ENCODE results near the gene ROBO1. TPM values are rescaled to one million over a fixed set of nuclear protein-coding genes. Genes with fewer than 3 reads are reported as not detected.

The ROBO1 gene
- total and polyA plus RNA-seq, 2 donors (not counting 1 experiment from before 2014, with no cell fraction given): 0.27 to 3.2 TPM

DNA sequence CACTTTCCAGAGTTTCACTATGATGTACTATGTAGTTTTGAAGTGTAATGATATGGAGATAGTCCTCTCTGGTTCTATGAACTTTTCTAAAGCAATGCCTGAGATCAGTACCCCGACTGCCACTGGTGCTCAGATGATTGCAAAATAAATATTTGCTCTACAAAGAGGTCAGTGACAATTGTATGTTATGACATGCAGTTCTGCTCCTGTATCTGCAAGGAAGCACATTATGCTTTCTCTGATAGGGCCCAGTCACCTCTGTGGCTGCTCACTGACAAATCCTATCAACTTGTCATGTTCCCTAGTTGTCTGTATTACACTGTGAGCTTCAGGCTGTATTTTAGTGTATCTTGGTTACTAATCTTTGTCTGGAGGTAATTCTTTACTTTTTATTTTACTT, 362.6 kb downstream of the ROBO1 start:
- WGBS (ENCODE audit: insufficient coverage): no CpG with 5 or more reads among the region's 1 CpG
- intact Hi-C loops (cut with micrococcal nuclease): no loop called here
- no peak overlapping the region for H3K9ac ChIP-seq (ENCODE audit: low read length)
- POLR2A ChIA-PET: no interaction called here
- DNase-seq: no peak
- no peaks in the 10 kb centered on the region for H3K4me1 Mint-ChIP-seq
- TF ChIP-seq, protein P1, sequence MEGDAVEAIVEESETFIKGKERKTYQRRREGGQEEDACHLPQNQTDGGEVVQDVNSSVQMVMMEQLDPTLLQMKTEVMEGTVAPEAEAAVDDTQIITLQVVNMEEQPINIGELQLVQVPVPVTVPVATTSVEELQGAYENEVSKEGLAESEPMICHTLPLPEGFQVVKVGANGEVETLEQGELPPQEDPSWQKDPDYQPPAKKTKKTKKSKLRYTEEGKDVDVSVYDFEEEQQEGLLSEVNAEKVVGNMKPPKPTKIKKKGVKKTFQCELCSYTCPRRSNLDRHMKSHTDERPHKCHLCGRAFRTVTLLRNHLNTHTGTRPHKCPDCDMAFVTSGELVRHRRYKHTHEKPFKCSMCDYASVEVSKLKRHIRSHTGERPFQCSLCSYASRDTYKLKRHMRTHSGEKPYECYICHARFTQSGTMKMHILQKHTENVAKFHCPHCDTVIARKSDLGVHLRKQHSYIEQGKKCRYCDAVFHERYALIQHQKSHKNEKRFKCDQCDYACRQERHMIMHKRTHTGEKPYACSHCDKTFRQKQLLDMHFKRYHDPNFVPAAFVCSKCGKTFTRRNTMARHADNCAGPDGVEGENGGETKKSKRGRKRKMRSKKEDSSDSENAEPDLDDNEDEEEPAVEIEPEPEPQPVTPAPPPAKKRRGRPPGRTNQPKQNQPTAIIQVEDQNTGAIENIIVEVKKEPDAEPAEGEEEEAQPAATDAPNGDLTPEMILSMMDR (IDR thresholded peaks at IDR 0.05): no peak
- TF ChIP-seq EZH2 (IDR thresholded peaks at IDR 0.05; ENCODE audit: borderline replicate concordance, insufficient read depth, low read depth, low read length, poor library complexity, severe bottlenecking): no peak
- H3K27ac ChIP-seq (ENCODE audit: low read length in 2 of 2): no peak overlapping the region
- H3K27ac Mint-ChIP-seq: no peak overlapping the region
- H3K79me2 ChIP-seq (ENCODE audit: control insufficient read depth, insufficient read depth, low read length): no peaks in the 10 kb centered on the region
- no peaks in the 10 kb centered on the region for H3K27me3 Mint-ChIP-seq
- no peak overlapping the region for H3K4me2 ChIP-seq (replicated peaks; ENCODE audit: low read depth, low read length, poor library complexity, severe bottlenecking)
- no peaks in the 10 kb centered on the region for H3K36me3 ChIP-seq (replicated peaks in 1 of 2; ENCODE audit: control extremely low read depth in 1 of 2, control insufficient read depth in 1 of 2, extremely low read depth in 1 of 2, insufficient read depth in 2 of 2, low read length in 1 of 2)
- no peaks in the 10 kb centered on the region for H3K27me3 ChIP-seq (replicated peaks in 1 of 4; ENCODE audit: control extremely low read depth in 1 of 4, control insufficient read depth in 3 of 4, insufficient read depth in 4 of 4, low read length in 3 of 4)
- H3K9me3 ChIP-seq (ENCODE audit: control extremely low read depth in 1 of 3, control insufficient read depth in 2 of 3, insufficient read depth in 1 of 3, low read length in 2 of 3): no peaks in the 10 kb centered on the region
- ATAC-seq (ENCODE audit: low read depth): no peak
- CTCF ChIA-PET: no interaction called here
- H3K4me3 Mint-ChIP-seq: no peak overlapping the region
- no peaks in the 10 kb centered on the region for H3K9me3 Mint-ChIP-seq (ENCODE audit: insufficient read depth)
- no peaks in the 10 kb centered on the region for H3K4me1 ChIP-seq (ENCODE audit: control insufficient read depth in 2 of 2, insufficient read depth in 2 of 2, low read length in 2 of 2)
- H4K20me1 ChIP-seq (ENCODE audit: control insufficient read depth, insufficient read depth, low read length, poor library complexity, severe bottlenecking): no peaks in the 10 kb centered on the region
- H3K4me3 ChIP-seq (ENCODE audit: control extremely low read depth in 1 of 5, extremely low read depth in 1 of 5, insufficient read depth in 1 of 5, low read depth in 2 of 5, low read length in 4 of 5): no peak overlapping the region
- no peak overlapping the region for H2AFZ ChIP-seq (ENCODE audit: insufficient read depth, low read depth, low read length, poor library complexity, severe bottlenecking)

DNA sequence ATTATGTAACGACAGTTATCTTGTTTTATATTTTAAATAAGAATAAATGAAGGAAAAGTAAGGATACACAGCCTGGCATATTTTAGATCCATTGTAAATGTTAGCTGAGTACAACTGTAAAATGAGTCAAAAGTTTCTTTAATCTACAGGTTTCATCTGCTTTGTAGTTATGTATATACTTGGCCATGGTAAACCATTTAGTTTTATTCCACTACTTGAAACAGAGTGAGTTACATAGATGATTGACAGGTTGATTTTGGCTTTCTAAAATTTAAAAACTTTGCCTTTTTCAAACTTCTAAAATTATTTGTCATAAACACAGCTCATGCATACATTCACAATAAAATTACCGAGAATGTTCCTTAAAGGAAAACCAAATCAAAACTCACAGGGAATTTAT, 371.2 kb downstream of the ROBO1 start:
- Histone ChIP-seq H3K27me3 (replicated peaks in 1 of 4; ENCODE audit: control extremely low read depth in 1 of 4, control insufficient read depth in 3 of 4, insufficient read depth in 4 of 4, low read length in 3 of 4) (no peaks in the 10 kb centered on the region), H3K79me2 (ENCODE audit: control insufficient read depth, insufficient read depth, low read length) (no peaks in the 10 kb centered on the region), H4K20me1 (ENCODE audit: control insufficient read depth, insufficient read depth, low read length, poor library complexity, severe bottlenecking) (no peaks in the 10 kb centered on the region), H3K27ac (ENCODE audit: low read length in 2 of 2) (no peak overlapping the region), H3K9me3 (ENCODE audit: control extremely low read depth in 1 of 3, control insufficient read depth in 2 of 3, insufficient read depth in 1 of 3, low read length in 2 of 3) (peaks cover 0 to 3% (median 0%) of the 10 kb centered on the region in 3 donors), H3K9ac (ENCODE audit: low read length) (no peak overlapping the region), H2AFZ (ENCODE audit: insufficient read depth, low read depth, low read length, poor library complexity, severe bottlenecking) (no peak overlapping the region), H3K36me3 (replicated peaks in 1 of 2; ENCODE audit: control extremely low read depth in 1 of 2, control insufficient read depth in 1 of 2, extremely low read depth in 1 of 2, insufficient read depth in 2 of 2, low read length in 1 of 2) (no peaks in the 10 kb centered on the region), H3K4me1 (ENCODE audit: control insufficient read depth in 2 of 2, insufficient read depth in 2 of 2, low read length in 2 of 2) (no peaks in the 10 kb centered on the region), H3K4me3 (ENCODE audit: control extremely low read depth in 1 of 5, extremely low read depth in 1 of 5, insufficient read depth in 1 of 5, low read depth in 2 of 5, low read length in 4 of 5) (no peak overlapping the region), H3K4me2 (replicated peaks; ENCODE audit: low read depth, low read length, poor library complexity, severe bottlenecking) (no peak overlapping the region)
- no peak for DNase-seq
- Mint-ChIP-seq H3K27ac (no peak overlapping the region), H3K9me3 (ENCODE audit: insufficient read depth) (peaks cover 2% of the 10 kb centered on the region), H3K27me3 (no peaks in the 10 kb centered on the region), H3K4me3 (no peak overlapping the region), H3K4me1 (no peaks in the 10 kb centered on the region)
- CTCF ChIA-PET: no interaction called here
- intact Hi-C loops (cut with micrococcal nuclease): no loop called here
- WGBS (ENCODE audit: insufficient coverage): no CpG with 5 or more reads among the region's 2 CpGs
- ATAC-seq (ENCODE audit: low read depth): no peak
- POLR2A ChIA-PET: no interaction called here
- TF ChIP-seq EZH2 (IDR thresholded peaks at IDR 0.05; ENCODE audit: borderline replicate concordance, insufficient read depth, low read depth, low read length, poor library complexity, severe bottlenecking): no peak
- TF ChIP-seq, protein P1 (IDR thresholded peaks at IDR 0.05): no peak

All from B cell (primary cell).